OCI-LY1 (cell line): Measurements from ENCODE around the gene AKR7A3.
A peak's percentile ranks its signal among the peaks of the same experiment; 100 is the strongest.

Source experiments
- H2AFZ ChIP-seq: fragments of 200-600 bp; sonication (generic), shearing (Covaris generic); 2 replicates; pipeline ENCODE4 v1.6.0; 2014; ENCODE audit warnings: antibody characterized with exemption, mild to moderate bottlenecking, low read length
- H3F3A ChIP-seq: fragments of 200-600 bp; sonication (generic), shearing (Covaris generic); 2 replicates; pipeline ENCODE4 v1.6.0; 2014; ENCODE audit warnings: mild to moderate bottlenecking, antibody characterized with exemption, low read length, moderate library complexity; ENCODE audit not compliant: insufficient read depth
- H3K27ac ChIP-seq: fragments of 200-600 bp; sonication (generic); 2 replicates; pipeline ENCODE4 v1.5.1; 2014; ENCODE audit warnings: low read length, mixed run types, mild to moderate bottlenecking, low read depth; ENCODE audit not compliant: poor library complexity, severe bottlenecking
- H3K27me3 ChIP-seq: fragments of 200-600 bp; sonication (generic); 2 replicates; pipeline ENCODE4 v1.6.0; 2014; ENCODE audit warnings: antibody characterized with exemption, mild to moderate bottlenecking, low read length, moderate library complexity; ENCODE audit not compliant: insufficient read depth
- H3K36me3 ChIP-seq: fragments of 200-600 bp; sonication (generic); 2 replicates; pipeline ENCODE4 v1.6.1; 2014; ENCODE audit warnings: mild to moderate bottlenecking, antibody characterized with exemption, low read length, moderate library complexity, mixed read lengths; ENCODE audit not compliant: insufficient read depth
- H3K4me1 ChIP-seq: fragments of 200-600 bp; sonication (generic); 2 replicates; pipeline ENCODE4 v1.5.1; 2014; ENCODE audit warnings: mild to moderate bottlenecking, low read length, moderate library complexity; ENCODE audit not compliant: insufficient read depth, severe bottlenecking
- H3K4me2 ChIP-seq: fragments of 200-600 bp; sonication (generic), shearing (Covaris generic); 2 replicates; pipeline ENCODE4 v1.6.1; 2014; ENCODE audit warnings: low read length
- H3K4me3 ChIP-seq: fragments of 200-600 bp; sonication (generic); 2 replicates; pipeline ENCODE4 v1.5.1; 2014; ENCODE audit warnings: low read length, low read depth, mild to moderate bottlenecking, mixed read lengths; ENCODE audit not compliant: poor library complexity, severe bottlenecking
- H3K79me2 ChIP-seq: fragments of 200-600 bp; shearing (Covaris generic); 2 replicates; pipeline ENCODE4 v1.6.1; 2016; ENCODE audit warnings: mixed run types, low read length, mixed read lengths; ENCODE audit not compliant: insufficient read depth
- H3K9ac ChIP-seq: fragments of 200-600 bp; sonication (generic), shearing (Covaris generic); 2 replicates; pipeline ENCODE4 v1.6.1; 2014; ENCODE audit warnings: mild to moderate bottlenecking, low read length, mixed read lengths
- H3K9me2 ChIP-seq: fragments of 200-600 bp; sonication (generic), shearing (Covaris generic); 2 replicates; pipeline ENCODE4 v1.6.1; 2014; ENCODE audit warnings: low read depth, mild to moderate bottlenecking, low read length, mixed read lengths
- H3K9me3 ChIP-seq: fragments of 200-600 bp; shearing (Covaris generic); 2 replicates; pipeline ENCODE4 v1.6.1; 2014; ENCODE audit warnings: low read length, mixed read lengths
- H4K20me1 ChIP-seq: fragments of 200-600 bp; sonication (generic), shearing (Covaris generic); 2 replicates; pipeline ENCODE4 v1.6.0; 2016; ENCODE audit warnings: mild to moderate bottlenecking, low read length; ENCODE audit not compliant: insufficient read depth
- CTCF ChIP-seq: fragments of 200-600 bp; sonication (generic), shearing (Covaris generic); IDR thresholded peaks from 2 replicates; pipeline ENCODE4 v1.5.1; 2017; ENCODE audit warnings: mild to moderate bottlenecking, antibody characterized with exemption, low read length, moderate library complexity, mixed read lengths
- EZH2 ChIP-seq: fragments of 200-600 bp; sonication (generic), shearing (Covaris generic); IDR thresholded peaks from 2 replicates; pipeline ENCODE4 v1.8.0; 2017; ENCODE audit warnings: borderline replicate concordance, mixed run types, mild to moderate bottlenecking, antibody characterized with exemption, low read length, moderate library complexity, mixed read lengths

AKR7A3 gene

GRCh38 chr1:19317126-19317910 is 28.7 kb upstream of the AKR7A3 start:
- Histone ChIP-seq H3K4me1 (peaks cover 55% of the 10 kb centered on the region), H3F3A (no peaks in the 10 kb centered on the region), H3K4me2 (no peak overlapping the region), H2AFZ (no peak overlapping the region), H3K79me2 (no peaks in the 10 kb centered on the region), H3K9me2 (no peaks in the 10 kb centered on the region), H3K4me3 (no peak overlapping the region), H3K9me3 (no peaks in the 10 kb centered on the region), H3K9ac (no peak overlapping the region), H4K20me1 (no peaks in the 10 kb centered on the region), H3K27ac (no peak overlapping the region), H3K36me3 (peaks cover 9% of the 10 kb centered on the region; the same call in 1 of the 2 replicates), H3K27me3 (no peaks in the 10 kb centered on the region)
- no peak for TF ChIP-seq EZH2

GRCh38 chr1:19315378-19316198 is 27.0 kb upstream of the AKR7A3 start:
- H3K4me2 ChIP-seq: peak overlapping the region; percentile 66
- no peaks in the 10 kb centered on the region for H4K20me1 ChIP-seq
- H3K9ac ChIP-seq: peak overlapping the region; percentile 28; the same call in 1 of the 2 replicates
- H3K4me3 ChIP-seq: peak overlapping the region; percentile 38
- H3K27me3 ChIP-seq: no peaks in the 10 kb centered on the region
- no peaks in the 10 kb centered on the region for H3F3A ChIP-seq
- TF ChIP-seq EZH2: no peak
- TF ChIP-seq CTCF: no peak; the same call in 1 of the 2 replicates
- H3K27ac ChIP-seq: peak overlapping the region; percentile 88
- peaks cover 63% of the 10 kb centered on the region for H3K4me1 ChIP-seq
- no peaks in the 10 kb centered on the region for H3K79me2 ChIP-seq
- peaks cover 9% of the 10 kb centered on the region; the same call in 1 of the 2 replicates for H3K36me3 ChIP-seq
- no peak overlapping the region for H2AFZ ChIP-seq
- no peaks in the 10 kb centered on the region for H3K9me2 ChIP-seq
- no peaks in the 10 kb centered on the region for H3K9me3 ChIP-seq

- Histone ChIP-seq H3K79me2 (no peaks in the 10 kb centered on the region), H3K4me1 (peaks cover 60% of the 10 kb centered on the region), H3K9ac (no peak overlapping the region; the same call in 1 of the 2 replicates), H3K27ac (peak overlapping the region; percentile 88), H3F3A (no peaks in the 10 kb centered on the region), H3K4me3 (peak overlapping the region; percentile 90), H3K36me3 (peaks cover 9% of the 10 kb centered on the region; the same call in 1 of the 2 replicates), H2AFZ (no peak overlapping the region), H4K20me1 (no peaks in the 10 kb centered on the region), H3K27me3 (no peaks in the 10 kb centered on the region), H3K9me3 (no peaks in the 10 kb centered on the region), H3K4me2 (peak overlapping the region; percentile 93), H3K9me2 (no peaks in the 10 kb centered on the region)
- no peak for TF ChIP-seq EZH2
- no peak for TF ChIP-seq CTCF
These were observed 25.7 kb upstream of the AKR7A3 start for GRCh38 chr1:19313961-19314882.
